Liver (tissue), 9 donors: ENCODE measurements around the gene FRMPD4. TPM values are rescaled to one million over a fixed set of nuclear protein-coding genes. Genes with fewer than 3 reads are reported as not detected.

Experiments
- DNase-seq: peaks from one replicate; pipeline ENCODE4 v3.0.0-alpha.2; 2017; ENCODE audit warnings: low spot score
- H3K27ac ChIP-seq, 2 donors: one replicate each; pipeline ENCODE4 v1.7.0; 2013; ENCODE audit warnings: inconsistent platforms in 2 of 2, low read length in 2 of 2, control low read depth in 1 of 2, low read depth in 1 of 2, mild to moderate bottlenecking in 1 of 2
- H3K27me3 ChIP-seq, 4 donors: one replicate each; pipeline versions ENCODE4 v1.6.1 to v1.7.0; 2013; ENCODE audit warnings: low read length in 3 of 4, inconsistent platforms in 1 of 4, mild to moderate bottlenecking in 1 of 4, moderate library complexity in 1 of 4; ENCODE audit not compliant: control insufficient read depth in 4 of 4, insufficient read depth in 4 of 4
- H3K36me3 ChIP-seq, 4 donors: one replicate each; pipeline versions ENCODE4 v1.6.1 to v1.7.0; 2013; ENCODE audit warnings: low read length in 3 of 4, mild to moderate bottlenecking in 3 of 4, low read depth in 1 of 4, moderate library complexity in 1 of 4; ENCODE audit not compliant: control insufficient read depth in 4 of 4, insufficient read depth in 3 of 4
- H3K4me1 ChIP-seq, 4 donors: one replicate each; pipeline versions ENCODE4 v1.6.1 to v1.7.0; 2013; ENCODE audit warnings: low read length in 3 of 4, mild to moderate bottlenecking in 3 of 4, moderate library complexity in 1 of 4; ENCODE audit not compliant: control insufficient read depth in 4 of 4, insufficient read depth in 4 of 4
- H3K4me3 ChIP-seq, 3 donors: one replicate each; pipeline versions ENCODE4 v1.6.1 to v1.7.0; 2013; ENCODE audit warnings: low read length in 3 of 3, control low read depth in 1 of 3, low read depth in 1 of 3, mild to moderate bottlenecking in 1 of 3
- H3K9ac ChIP-seq, 2 donors: one replicate each; pipeline ENCODE4 v1.7.0; 2013; ENCODE audit warnings: low read length in 2 of 2, mild to moderate bottlenecking in 2 of 2, moderate library complexity in 2 of 2, control low read depth in 1 of 2, low read depth in 1 of 2
- H3K9me3 ChIP-seq, 4 donors: one replicate each; pipeline versions ENCODE4 v1.6.1 to v1.7.0; 2013; ENCODE audit warnings: low read length in 3 of 4; ENCODE audit not compliant: control insufficient read depth in 4 of 4
- ATF3 ChIP-seq: IDR thresholded peaks from 2 replicates; pipeline ENCODE4 v1.6.1; 2016; ENCODE audit warnings: antibody characterized with exemption
- CTCF ChIP-seq: fragments of 150-350 bp; IDR thresholded peaks from 2 replicates; pipeline ENCODE4 v1.5.1; 2017; ENCODE audit warnings: improper control_type of control experiment, low read depth, low read length; ENCODE audit not compliant: missing input control
- EGR1 ChIP-seq, 2 donors: IDR thresholded peaks; 2 replicates each; pipeline ENCODE4 v1.6.1; 2016 to 2018; ENCODE audit warnings: antibody characterized with exemption in 2 of 2, low read depth in 2 of 2
- FOXA1 ChIP-seq: IDR thresholded peaks from 2 replicates; pipeline ENCODE4 v1.6.1; 2016; ENCODE audit warnings: antibody characterized with exemption
- FOXA2 ChIP-seq: IDR thresholded peaks from 2 replicates; pipeline ENCODE4 v1.6.1; 2016; ENCODE audit warnings: antibody characterized with exemption
- GABPA ChIP-seq, 2 donors: IDR thresholded peaks in 1 of 2; conservative IDR thresholded peaks in 1 of 2; 2 replicates each; pipeline ENCODE4 v1.6.1; 2016; ENCODE audit warnings: antibody characterized with exemption in 2 of 2, mild to moderate bottlenecking in 1 of 2, moderate library complexity in 1 of 2
- HNF4A ChIP-seq, 2 donors: conservative IDR thresholded peaks; 2 replicates each; pipeline ENCODE4 v1.6.1; 2016; ENCODE audit warnings: antibody characterized with exemption in 2 of 2, mild to moderate bottlenecking in 2 of 2
- HNF4G ChIP-seq: IDR thresholded peaks from 2 replicates; pipeline ENCODE4 v1.6.1; 2016; ENCODE audit warnings: antibody characterized with exemption
- JUND ChIP-seq, 2 donors: IDR thresholded peaks; 2 replicates each; pipeline ENCODE4 v1.6.1; 2016; ENCODE audit warnings: antibody characterized with exemption in 2 of 2
- MAX ChIP-seq: IDR thresholded peaks from 2 replicates; pipeline ENCODE4 v1.6.1; 2016; ENCODE audit warnings: antibody characterized with exemption
- NR2F2 ChIP-seq: IDR thresholded peaks from 2 replicates; pipeline ENCODE4 v1.6.1; 2016; ENCODE audit warnings: antibody characterized with exemption
- RAD21 ChIP-seq, 2 donors: IDR thresholded peaks; 2 replicates each; pipeline ENCODE4 v1.6.1; 2016; ENCODE audit warnings: antibody characterized with exemption in 2 of 2, mild to moderate bottlenecking in 2 of 2
- REST ChIP-seq: IDR thresholded peaks from 2 replicates; pipeline ENCODE4 v1.6.1; 2016; ENCODE audit warnings: antibody characterized with exemption, mild to moderate bottlenecking
- RXRA ChIP-seq, 2 donors: IDR thresholded peaks; 2 replicates each; pipeline ENCODE4 v1.6.1; 2017 to 2018; ENCODE audit warnings: antibody characterized with exemption in 2 of 2, mild to moderate bottlenecking in 1 of 2
- SP1 ChIP-seq: IDR thresholded peaks from 2 replicates; pipeline ENCODE4 v1.6.1; 2018; ENCODE audit warnings: antibody characterized with exemption, mild to moderate bottlenecking
- TAF1 ChIP-seq: conservative IDR thresholded peaks from 2 replicates; pipeline ENCODE4 v1.6.1; 2016; ENCODE audit warnings: antibody characterized with exemption, mild to moderate bottlenecking
- YY1 ChIP-seq: IDR thresholded peaks from 2 replicates; pipeline ENCODE4 v1.6.1; 2016; ENCODE audit warnings: antibody characterized with exemption, mild to moderate bottlenecking
- ZBTB33 ChIP-seq: IDR thresholded peaks from 2 replicates; pipeline ENCODE4 v1.6.1; 2016; ENCODE audit warnings: antibody characterized with exemption
- WGBS: extraction: QIAGEN DNeasy Blood & Tissue Kit; methylation state at CpG from one replicate; pipeline ENCODE4 v1.1.7; 2013; 5-methylcytosine and 5-hydroxymethylcytosine counted together
- polyA plus RNA-seq, 2 donors: library from polyadenylated mRNA; stranded (reverse) in 1 of 2; unstranded in 1 of 2; fragments of 200-250 nt in 1 of 2; fragments of >200 nt in 1 of 2; fragmentation: Nextera tagmentation in 1 of 2; extraction: Ambion mirVana in 1 of 2; gene quantifications; one replicate each; pipeline versions ENCODE4 v1.2.1 to v1.2.3, GENCODE V29; 2013 to 2015
- total RNA-seq, 2 donors: library from RNA; depleted of rRNA; stranded (reverse); fragments of >200 nt; gene quantifications; one replicate each; pipeline ENCODE4 v1.2.3, GENCODE V29; 2014
- donor health status: healthy.
- donor health status: healthy.
- donor health status: healthy.
- donor health status: healthy.
- donor health status: healthy.

The FRMPD4 gene
- total and polyA plus RNA-seq, 4 donors: 0.01 to 0.08 (median 0.03) TPM; not detected in 1

- peaks cover 0 to 4% (median 0%) of the 10 kb centered on the region in 4 donors for H3K27me3 ChIP-seq
- H3K9ac ChIP-seq: no peak overlapping the region
- WGBS: 66% methylated on average over 2 of the region's 2 CpGs
- H3K36me3 ChIP-seq: no peaks in the 10 kb centered on the region
- no peaks in the 10 kb centered on the region for H3K4me1 ChIP-seq
- H3K9me3 ChIP-seq: peaks cover 0 to 3% (median 1%) of the 10 kb centered on the region in 4 donors
- no peak for DNase-seq
- TF ChIP-seq MAX (no peak), YY1 (no peak), HNF4A (conservative IDR thresholded peaks at IDR 0.05) (no peak), EGR1 (IDR thresholded peaks at IDR 0.05; ENCODE audit: low read depth in 2 of 2) (no peak), HNF4G (no peak), FOXA2 (no peak), SP1 (no peak), RAD21 (IDR thresholded peaks at IDR 0.05) (no peak), ZBTB33 (no peak), GABPA (IDR thresholded peaks at IDR 0.05 in 1 of 2, conservative IDR thresholded peaks at IDR 0.05 in 1 of 2) (no peak), RXRA (IDR thresholded peaks at IDR 0.05) (no peak), CTCF (no peak), ATF3 (no peak), TAF1 (no peak), JUND (IDR thresholded peaks at IDR 0.05) (no peak), REST (no peak), NR2F2 (no peak), FOXA1 (no peak)
- no peak overlapping the region for H3K4me3 ChIP-seq
- no peak overlapping the region for H3K27ac ChIP-seq
Measured at GRCh38 chrX:12197030-12197429, 58.8 kb downstream of the FRMPD4 start.
